SK-N-SH (cell line): ENCODE data around the gene CAMK1. TPM values are rescaled to one million over a fixed set of nuclear protein-coding genes. Genes with fewer than 3 reads are reported as not detected.

ENCODE experiments used
- CTCF ChIA-PET: fragments of 300-600, 350-600 bp; formaldehyde crosslinking; extraction: SDS; loops from one replicate; lab custom pipeline; 2021; lab: Yijun Ruan, JAX
- POLR2A ChIA-PET: fragments of 350-600 bp; sonication (Branson Sonifier 250); formaldehyde crosslinking; extraction: SDS; loops from one replicate; lab custom pipeline; 2020; ENCODE audit warnings: antibody characterized with exemption, inconsistent platforms; lab: Yijun Ruan, JAX
- DNase-seq: peaks from one replicate; pipeline ENCODE4 v3.0.0; 2012
- H2AFZ ChIP-seq: fragments of 200-600 bp; sonication (generic); 2 replicates; pipeline ENCODE4 v1.8.1; 2016; ENCODE audit warnings: antibody characterized with exemption, mild to moderate bottlenecking, low read depth
- H3F3A ChIP-seq: fragments of 200-600 bp; sonication (generic); replicated peaks from 2 replicates; pipeline ENCODE3; 2016; ENCODE audit warnings: antibody characterized with exemption, mild to moderate bottlenecking; ENCODE audit not compliant: insufficient read depth
- H3K27ac ChIP-seq, 2 experiments: fragments of 200-500 bp in 1 of 2; fragments of 200-600 bp in 1 of 2; sonication (Bioruptor generic) in 1 of 2; sonication (generic), shearing (Covaris generic) in 1 of 2; 2 replicates each; pipeline versions ENCODE4 v1.5.1 to v1.6.1; 2014 to 2016; ENCODE audit warnings: low read depth in 2 of 2, inconsistent platforms in 1 of 2, low read length in 1 of 2, mild to moderate bottlenecking in 1 of 2, mixed read lengths in 1 of 2
- H3K27me3 ChIP-seq: fragments of 200-600 bp; sonication (generic), shearing (Covaris generic); 2 replicates; pipeline ENCODE4 v1.6.1; 2016; ENCODE audit warnings: mixed run types; ENCODE audit not compliant: insufficient read depth
- H3K36me3 ChIP-seq, 2 experiments: fragments of 200-500 bp in 1 of 2; fragments of 200-600 bp in 1 of 2; sonication (Bioruptor generic) in 1 of 2; sonication (generic) in 1 of 2; replicated peaks in 1 of 2; 2 replicates each; pipeline versions ENCODE3 to v1.5.1; 2014 to 2016; ENCODE audit warnings: low read length in 1 of 2, mild to moderate bottlenecking in 1 of 2; ENCODE audit not compliant: insufficient read depth in 2 of 2, control insufficient read depth in 1 of 2
- H3K4me1 ChIP-seq, 2 experiments: fragments of 200-500 bp in 1 of 2; fragments of 200-600 bp in 1 of 2; sonication (Bioruptor generic) in 1 of 2; sonication (generic), shearing (Covaris generic) in 1 of 2; 2 replicates each; pipeline versions ENCODE4 v1.5.1 to v1.6.1; 2014 to 2016; ENCODE audit warnings: low read depth in 1 of 2, low read length in 1 of 2, mixed run types in 1 of 2; ENCODE audit not compliant: insufficient read depth in 2 of 2, control insufficient read depth in 1 of 2
- H3K4me2 ChIP-seq: fragments of 200-600 bp; sonication (generic), shearing (Covaris generic); 2 replicates; pipeline ENCODE4 v1.6.1; 2017; ENCODE audit warnings: mixed run types
- H3K4me3 ChIP-seq, 2 experiments: fragments of 200-500 bp in 1 of 2; fragments of 200-600 bp in 1 of 2; sonication (Bioruptor generic) in 1 of 2; sonication (generic), shearing (Covaris generic) in 1 of 2; 2 replicates each; pipeline versions ENCODE4 v1.5.1 to v1.8.1; 2014 to 2016; ENCODE audit warnings: low read depth in 2 of 2, inconsistent platforms in 1 of 2, low read length in 1 of 2, mild to moderate bottlenecking in 1 of 2, mixed read lengths in 1 of 2, moderate library complexity in 1 of 2
- H3K79me2 ChIP-seq: fragments of 200-600 bp; sonication (generic); 2 replicates; pipeline ENCODE4 v1.8.1; 2017; ENCODE audit warnings: mild to moderate bottlenecking; ENCODE audit not compliant: insufficient read depth
- H3K9ac ChIP-seq: fragments of 200-600 bp; sonication (generic); 2 replicates; pipeline ENCODE4 v1.6.1; 2017; ENCODE audit warnings: mixed run types
- H3K9me2 ChIP-seq: fragments of 200-600 bp; sonication (generic); 2 replicates; pipeline ENCODE4 v1.6.1; 2017; ENCODE audit warnings: mixed run types
- H3K9me3 ChIP-seq: fragments of 200-600 bp; sonication (generic); 2 replicates; pipeline ENCODE4 v1.6.1; 2017; ENCODE audit warnings: mixed run types, mild to moderate bottlenecking, moderate library complexity
- H4K20me1 ChIP-seq: fragments of 200-600 bp; sonication (generic); 2 replicates; pipeline ENCODE4 v1.6.1; 2017; ENCODE audit warnings: mild to moderate bottlenecking, mixed run types; ENCODE audit not compliant: insufficient read depth
- CTCF ChIP-seq: fragments of 200-600 bp; sonication (generic); IDR thresholded peaks from 2 replicates; pipeline ENCODE4 v1.6.1; 2017; ENCODE audit warnings: antibody characterized with exemption, mild to moderate bottlenecking, moderate library complexity
- ELF1 ChIP-seq: IDR thresholded peaks from 2 replicates; pipeline ENCODE4 v1.4.0; 2012
- EP300 ChIP-seq, 2 experiments: IDR thresholded peaks; 2 replicates each; pipeline versions ENCODE4 v1.4.0 to v1.6.1; 2012; ENCODE audit warnings: borderline replicate concordance in 1 of 2, low read depth in 1 of 2, low read length in 1 of 2
- FOSL2 ChIP-seq: IDR thresholded peaks from 2 replicates; pipeline ENCODE4 v1.4.0; 2012; ENCODE audit warnings: low read depth, mild to moderate bottlenecking, moderate library complexity, borderline replicate concordance
- FOXJ3 ChIP-seq: sonication (generic); formaldehyde crosslinking; IDR thresholded peaks from 2 replicates; pipeline ENCODE4 v1.5.1; 2020; ENCODE audit warnings: mild to moderate bottlenecking, missing genetic modification reagents
- GABPA ChIP-seq: IDR thresholded peaks from 2 replicates; pipeline ENCODE4 v1.4.0; 2012; ENCODE audit warnings: low read depth, mild to moderate bottlenecking
- IRF3 ChIP-seq: fragments of 150-350 bp; IDR thresholded peaks from 2 replicates; pipeline ENCODE4 v1.6.1; 2016; ENCODE audit warnings: mild to moderate bottlenecking, low read depth, low read length
- MXI1 ChIP-seq: IDR thresholded peaks from 2 replicates; pipeline ENCODE4 v1.6.1; 2012; ENCODE audit warnings: mild to moderate bottlenecking, low read depth, low read length, improper control_type of control experiment
- NFIC ChIP-seq: IDR thresholded peaks from 2 replicates; pipeline ENCODE4 v1.4.0; 2012; ENCODE audit warnings: borderline replicate concordance
- NRF1 ChIP-seq: IDR thresholded peaks from 2 replicates; pipeline ENCODE4 v1.6.1; 2012; ENCODE audit warnings: low read depth, mild to moderate bottlenecking, low read length
- POLR2AphosphoS5 ChIP-seq: IDR thresholded peaks from 2 replicates; pipeline ENCODE4 v1.6.1; 2012; ENCODE audit warnings: low read depth, low read length
- RAD21 ChIP-seq: IDR thresholded peaks from 2 replicates; pipeline ENCODE4 v1.6.1; 2012; ENCODE audit warnings: mild to moderate bottlenecking, low read length
- RCOR1 ChIP-seq: fragments of 150-350 bp; IDR thresholded peaks from 2 replicates; pipeline ENCODE4 v1.6.1; 2017; ENCODE audit warnings: antibody characterized with exemption, low read length
- SIN3A ChIP-seq: IDR thresholded peaks from 2 replicates; pipeline ENCODE4 v1.6.1; 2012; ENCODE audit warnings: low read depth, mild to moderate bottlenecking, low read length, moderate library complexity, borderline replicate concordance
- TAF1 ChIP-seq: IDR thresholded peaks from 2 replicates; pipeline ENCODE4 v1.6.1; 2012; ENCODE audit warnings: low read depth, mild to moderate bottlenecking, low read length, moderate library complexity, borderline replicate concordance
- TEAD4 ChIP-seq: IDR thresholded peaks from 2 replicates; pipeline ENCODE4 v1.4.0; 2012; ENCODE audit warnings: mild to moderate bottlenecking, borderline replicate concordance; ENCODE audit not compliant: insufficient read depth
- ZBTB33 ChIP-seq: IDR thresholded peaks from 2 replicates; pipeline ENCODE4 v1.4.0; 2012; ENCODE audit warnings: low read depth, borderline replicate concordance
- WGBS: methylation state at CpG from one replicate; pipeline ENCODE4 v1.1.6; 2017; ENCODE audit warnings: low lambda C conversion rate; 5-methylcytosine and 5-hydroxymethylcytosine counted together
- polyA plus RNA-seq, 3 experiments: library from polyadenylated mRNA; depleted of rRNA; stranded (reverse); fragments of >200 nt; gene quantifications; 2 replicates each; pipeline ENCODE4 v1.2.3, GENCODE V29; 2012
- TF ChIP-seq, protein P1 (sequence below): fragments of 150-350 bp; IDR thresholded peaks from 2 replicates; pipeline ENCODE4 v1.6.1; 2017; ENCODE audit warnings: antibody characterized with exemption, low read length, low read depth, borderline replicate concordance

Gene CAMK1
- polyA plus RNA-seq, 1 of the 3 experiments (the other 2 are of a cell fraction) = 47.1 TPM

GRCh38 chr3:9779075-9779593 is 9.4 kb upstream of the CAMK1 start:
- TF ChIP-seq FOXJ3 (no peak), TAF1 (no peak)
- WGBS = 91% methylated on average over 5 of the region's 6 CpGs
- no peak for DNase-seq
- H3K9ac ChIP-seq = no peak overlapping the region
- no peak overlapping the region for H3K27ac ChIP-seq
- H3K4me2 ChIP-seq = no peak overlapping the region
- H4K20me1 ChIP-seq = no peaks in the 10 kb centered on the region
- H3K4me3 ChIP-seq = no peak overlapping the region
- no peaks in the 10 kb centered on the region for H3K9me2 ChIP-seq
- H3K79me2 ChIP-seq = no peaks in the 10 kb centered on the region
- POLR2A ChIA-PET = interaction anchor here (1.1 kb wide), 1 partner anchor 9 kb away, joined by 4 read pairs; the partner anchor contains the start of gene CAMK1
- peaks cover 13 to 26% of the 10 kb centered on the region in 2 experiments for H3K36me3 ChIP-seq
- H3K4me1 ChIP-seq = no peaks in the 10 kb centered on the region
- peaks cover 13% of the 10 kb centered on the region for H3F3A ChIP-seq
- no peak overlapping the region for H2AFZ ChIP-seq
- H3K27me3 ChIP-seq = no peaks in the 10 kb centered on the region
- H3K9me3 ChIP-seq = no peaks in the 10 kb centered on the region
- CTCF ChIA-PET = no interaction called here

GRCh38 chr3:9778143-9779074 is 8.7 kb upstream of the CAMK1 start:
- H3K4me3 ChIP-seq = no peak overlapping the region
- H3K9me2 ChIP-seq = no peaks in the 10 kb centered on the region
- 82% methylated on average over 5 of the region's 5 CpGs for WGBS
- H3K4me2 ChIP-seq = no peak overlapping the region
- no peaks in the 10 kb centered on the region for H3K9me3 ChIP-seq
- TF ChIP-seq, protein P1, sequence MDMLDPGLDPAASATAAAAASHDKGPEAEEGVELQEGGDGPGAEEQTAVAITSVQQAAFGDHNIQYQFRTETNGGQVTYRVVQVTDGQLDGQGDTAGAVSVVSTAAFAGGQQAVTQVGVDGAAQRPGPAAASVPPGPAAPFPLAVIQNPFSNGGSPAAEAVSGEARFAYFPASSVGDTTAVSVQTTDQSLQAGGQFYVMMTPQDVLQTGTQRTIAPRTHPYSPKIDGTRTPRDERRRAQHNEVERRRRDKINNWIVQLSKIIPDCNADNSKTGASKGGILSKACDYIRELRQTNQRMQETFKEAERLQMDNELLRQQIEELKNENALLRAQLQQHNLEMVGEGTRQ = no peak
- TF ChIP-seq TAF1 = no peak
- no peak for TF ChIP-seq SIN3A
- TF ChIP-seq FOSL2 = no peak
- no peak for TF ChIP-seq NRF1
- no peak for TF ChIP-seq ZBTB33
- no peak for TF ChIP-seq ELF1
- no peak for TF ChIP-seq IRF3
- TF ChIP-seq EP300 (IDR thresholded peaks at IDR 0.05; ENCODE audit: borderline replicate concordance in 1 of 2, low read depth in 1 of 2, low read length in 1 of 2) = no peak
- no peak for TF ChIP-seq NFIC
- no peak for TF ChIP-seq POLR2AphosphoS5
- TF ChIP-seq CTCF = no peak
- no peak for TF ChIP-seq FOXJ3
- no peak for TF ChIP-seq RAD21
- TF ChIP-seq TEAD4 = no peak
- TF ChIP-seq RCOR1 = no peak
- no peak for TF ChIP-seq GABPA
- TF ChIP-seq MXI1 = no peak
- CTCF ChIA-PET = no interaction called here
- H3K4me1 ChIP-seq = no peaks in the 10 kb centered on the region
- no peaks in the 10 kb centered on the region for H4K20me1 ChIP-seq
- POLR2A ChIA-PET = interaction anchor here (1.1 kb wide), 2 partner anchors 9 to 11 kb away, joined by 3 to 4 read pairs; partner anchors contain the start of gene CAMK1
- H3K79me2 ChIP-seq = no peaks in the 10 kb centered on the region
- H3F3A ChIP-seq = peaks cover 13% of the 10 kb centered on the region
- H3K9ac ChIP-seq = no peak overlapping the region
- peaks cover 13 to 20% of the 10 kb centered on the region in 2 experiments for H3K36me3 ChIP-seq
- no peaks in the 10 kb centered on the region for H3K27me3 ChIP-seq
- peak overlapping the region in 1 of 2 experiments; percentile 6; a peak in 1 of 4 replicates for H3K27ac ChIP-seq
- DNase-seq = no peak
- no peak overlapping the region for H2AFZ ChIP-seq
